Panc1 (cell line): ENCODE measurements around the gene GRAMD4. TPM values are rescaled to one million over a fixed set of nuclear protein-coding genes. Genes with fewer than 3 reads are reported as not detected.

ENCODE experiments used
- ATAC-seq: fragments of 200-7000 bp; cut with Tn5 transposase; 2 replicates; pipeline ENCODE4 v1.9.1; 2020; ENCODE audit warnings: mild to moderate bottlenecking, moderate library complexity
- BruUV-seq: library from RNA; stranded (reverse); fragments of 400-500 nt; replicated peaks from 2 replicates; lab custom pipeline; 2021; lab: Mats Ljungman, UMichigan
- CTCF ChIA-PET: fragments of 300-600 bp; sonication (Branson Sonifier 250); formaldehyde crosslinking; loops from one replicate; lab custom pipeline; 2022; ENCODE audit warnings: antibody characterized with exemption; lab: Charles Lee
- POLR2A ChIA-PET: fragments of 300-600 bp; sonication (Branson Sonifier 250); formaldehyde crosslinking; loops from one replicate; lab custom pipeline; 2022; ENCODE audit warnings: antibody characterized with exemption; lab: Charles Lee
- DNase-seq: peaks from one replicate; pipeline ENCODE4 v3.0.0-alpha.2; 2010; ENCODE audit warnings: low read depth, low spot score
- H3K27ac ChIP-seq: 2 replicates; pipeline ENCODE4 v1.5.1; 2011; ENCODE audit warnings: mild to moderate bottlenecking, low read length, inconsistent platforms
- H3K27me3 ChIP-seq: fragments of 200-500 bp; sonication (Bioruptor generic); 2 replicates; pipeline ENCODE4 v1.6.0; 2014; ENCODE audit warnings: low read length, inconsistent platforms; ENCODE audit not compliant: control insufficient read depth, insufficient read depth
- H3K36me3 ChIP-seq: fragments of 200-500 bp; sonication (Bioruptor generic); 2 replicates; pipeline ENCODE4 v1.5.1; 2014; ENCODE audit warnings: inconsistent platforms, mild to moderate bottlenecking, low read length, moderate library complexity; ENCODE audit not compliant: control insufficient read depth, insufficient read depth
- H3K4me1 ChIP-seq: 2 replicates; pipeline ENCODE4 v1.5.1; 2011; ENCODE audit warnings: inconsistent platforms, mild to moderate bottlenecking, low read length, moderate library complexity; ENCODE audit not compliant: control insufficient read depth, insufficient read depth
- H3K4me3 ChIP-seq, 2 experiments: 2 replicates each; pipeline ENCODE4 v1.5.1; 2011 to 2012; ENCODE audit warnings: low read depth in 2 of 2, low read length in 2 of 2, mild to moderate bottlenecking in 2 of 2, inconsistent platforms in 1 of 2, moderate library complexity in 1 of 2
- H3K9me3 ChIP-seq: fragments of 200-500 bp; sonication (Bioruptor generic); 2 replicates; pipeline ENCODE4 v1.5.1; 2014; ENCODE audit warnings: low read depth, mild to moderate bottlenecking, inconsistent platforms, low read length, moderate library complexity; ENCODE audit not compliant: control insufficient read depth, insufficient read depth
- CTCF ChIP-seq: fragments of 450-650 bp; IDR thresholded peaks from 2 replicates; pipeline ENCODE4 v1.5.1; 2017; ENCODE audit warnings: mild to moderate bottlenecking
- POLR2AphosphoS5 ChIP-seq: IDR thresholded peaks from 2 replicates; pipeline ENCODE4 v1.6.1; 2012; ENCODE audit warnings: mild to moderate bottlenecking, low read depth, low read length, moderate library complexity
- SIN3A ChIP-seq: IDR thresholded peaks from 2 replicates; pipeline ENCODE4 v1.6.1; 2012; ENCODE audit warnings: low read depth, mild to moderate bottlenecking, low read length, moderate library complexity, borderline replicate concordance; ENCODE audit not compliant: insufficient read depth
- TCF7L2 ChIP-seq: IDR thresholded peaks from 2 replicates; pipeline ENCODE4 v1.6.1; 2011; ENCODE audit warnings: mild to moderate bottlenecking, low read depth, low read length, inconsistent platforms
- in situ Hi-C: cut with HindIII; loops from 2 replicates; pipeline ENCODE4 v1.10.0; 2016; ENCODE audit warnings: low sequenced_read_pairs, low pct_unique_long_range_greater_than_20kb
- intact Hi-C: fragments of 100-400 bp; cut with micrococcal nuclease; formaldehyde crosslinking; loops from one replicate; pipeline ENCODE4 v1.10.0; 2022; ENCODE audit not compliant: unreplicated experiment
- total RNA-seq: library from RNA; stranded (reverse); gene quantifications from one replicate; pipeline ENCODE4 v1.2.1, GENCODE V29; 2021; ENCODE audit not compliant: unreplicated experiment
- TF ChIP-seq, protein P1 (sequence below), 2 experiments: IDR thresholded peaks; 2 replicates each; pipeline ENCODE4 v1.6.1; 2011 to 2012; ENCODE audit warnings: low read depth in 2 of 2, control low read depth in 1 of 2, low read length in 1 of 2, mild to moderate bottlenecking in 1 of 2, moderate library complexity in 1 of 2; ENCODE audit not compliant: insufficient read depth in 1 of 2

Gene GRAMD4
- total RNA-seq, 1 experiment from 2014 or later = 30.8 TPM

- Histone ChIP-seq H3K4me3 (no peak overlapping the region), H3K4me1 (peaks cover 34% of the 10 kb centered on the region), H3K36me3 (no peaks in the 10 kb centered on the region), H3K9me3 (no peaks in the 10 kb centered on the region), H3K27me3 (no peaks in the 10 kb centered on the region), H3K27ac (0 out of 2 replicates have a peak overlapping the region, but pooled peaks have one; percentile 44)
- DNase-seq = no peak
- ATAC-seq = no peak
- ChIA-PET CTCF (no interaction called here), POLR2A (no interaction called here)
- intact Hi-C loops (no loop called here), in situ Hi-C loops (no loop called here)
- BruUV-seq = no TSS peak
- TF ChIP-seq TCF7L2 = no peak
- no peak for TF ChIP-seq SIN3A
- TF ChIP-seq POLR2AphosphoS5 = no peak
- no peak for TF ChIP-seq CTCF
- TF ChIP-seq, protein P1, sequence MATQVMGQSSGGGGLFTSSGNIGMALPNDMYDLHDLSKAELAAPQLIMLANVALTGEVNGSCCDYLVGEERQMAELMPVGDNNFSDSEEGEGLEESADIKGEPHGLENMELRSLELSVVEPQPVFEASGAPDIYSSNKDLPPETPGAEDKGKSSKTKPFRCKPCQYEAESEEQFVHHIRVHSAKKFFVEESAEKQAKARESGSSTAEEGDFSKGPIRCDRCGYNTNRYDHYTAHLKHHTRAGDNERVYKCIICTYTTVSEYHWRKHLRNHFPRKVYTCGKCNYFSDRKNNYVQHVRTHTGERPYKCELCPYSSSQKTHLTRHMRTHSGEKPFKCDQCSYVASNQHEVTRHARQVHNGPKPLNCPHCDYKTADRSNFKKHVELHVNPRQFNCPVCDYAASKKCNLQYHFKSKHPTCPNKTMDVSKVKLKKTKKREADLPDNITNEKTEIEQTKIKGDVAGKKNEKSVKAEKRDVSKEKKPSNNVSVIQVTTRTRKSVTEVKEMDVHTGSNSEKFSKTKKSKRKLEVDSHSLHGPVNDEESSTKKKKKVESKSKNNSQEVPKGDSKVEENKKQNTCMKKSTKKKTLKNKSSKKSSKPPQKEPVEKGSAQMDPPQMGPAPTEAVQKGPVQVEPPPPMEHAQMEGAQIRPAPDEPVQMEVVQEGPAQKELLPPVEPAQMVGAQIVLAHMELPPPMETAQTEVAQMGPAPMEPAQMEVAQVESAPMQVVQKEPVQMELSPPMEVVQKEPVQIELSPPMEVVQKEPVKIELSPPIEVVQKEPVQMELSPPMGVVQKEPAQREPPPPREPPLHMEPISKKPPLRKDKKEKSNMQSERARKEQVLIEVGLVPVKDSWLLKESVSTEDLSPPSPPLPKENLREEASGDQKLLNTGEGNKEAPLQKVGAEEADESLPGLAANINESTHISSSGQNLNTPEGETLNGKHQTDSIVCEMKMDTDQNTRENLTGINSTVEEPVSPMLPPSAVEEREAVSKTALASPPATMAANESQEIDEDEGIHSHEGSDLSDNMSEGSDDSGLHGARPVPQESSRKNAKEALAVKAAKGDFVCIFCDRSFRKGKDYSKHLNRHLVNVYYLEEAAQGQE (IDR thresholded peaks at IDR 0.05; ENCODE audit: insufficient read depth in 1 of 2, low read depth in 2 of 2, low read length in 1 of 2) = no peak
Measured at GRCh38 chr22:46573781-46574437, 46.3 kb upstream of the GRAMD4 start.

- DNase-seq = no peak
- Histone ChIP-seq H3K4me3 (no peak overlapping the region), H3K27me3 (no peaks in the 10 kb centered on the region), H3K9me3 (no peaks in the 10 kb centered on the region), H3K27ac (0 out of 2 replicates have a peak overlapping the region, but pooled peaks have one; percentile 44), H3K36me3 (no peaks in the 10 kb centered on the region), H3K4me1 (peaks cover 39% of the 10 kb centered on the region)
- in situ Hi-C loops = no loop called here
- ChIA-PET CTCF (no interaction called here), POLR2A (no interaction called here)
- BruUV-seq = no TSS peak
- intact Hi-C loops = no loop called here
- ATAC-seq = no peak
- TF ChIP-seq CTCF (no peak), SIN3A (no peak), POLR2AphosphoS5 (no peak)
- TF ChIP-seq, protein P1 (IDR thresholded peaks at IDR 0.05; ENCODE audit: insufficient read depth in 1 of 2, low read depth in 2 of 2, low read length in 1 of 2) = no peak
Measured at GRCh38 chr22:46574438-46574992, 45.7 kb upstream of the GRAMD4 start.
